Spleen (tissue), 11 donors: ENCODE data around the gene PPP2R5C. TPM values are rescaled to one million over a fixed set of nuclear protein-coding genes. Genes with fewer than 3 reads are reported as not detected.
A peak's percentile ranks its signal among the peaks of the same experiment; 100 is the strongest.

ENCODE experiments used
- DNase-seq: peaks from one replicate; pipeline ENCODE4 v3.0.0-alpha.2; 2020
- H3K27ac ChIP-seq, 8 donors: fragments of 200-600 bp; sonication (generic) in 7 of 8; 1 replicate in 4 of 8; 2 replicates in 4 of 8; pipeline versions ENCODE4 v1.5.0 to v1.8.0; 2016 to 2021; ENCODE audit warnings: inconsistent platforms in 4 of 8, mild to moderate bottlenecking in 4 of 8, moderate library complexity in 1 of 8
- H3K27me3 ChIP-seq, 7 donors: fragments of 200-600 bp; sonication (generic) in 6 of 7; replicated peaks in 1 of 7; 1 replicate in 4 of 7; 2 replicates in 3 of 7; pipeline versions ENCODE4 v1.5.0 to v1.8.0; 2016 to 2021; ENCODE audit warnings: inconsistent platforms in 3 of 7, mild to moderate bottlenecking in 1 of 7
- H3K36me3 ChIP-seq, 6 donors: fragments of 200-600 bp; sonication (generic) in 5 of 6; 1 replicate in 4 of 6; 2 replicates in 2 of 6; pipeline versions ENCODE4 v1.5.0 to v1.8.0; 2016 to 2021; ENCODE audit warnings: inconsistent platforms in 2 of 6
- H3K4me1 ChIP-seq, 6 donors: fragments of 200-600 bp; sonication (generic) in 5 of 6; 1 replicate in 3 of 6; 2 replicates in 3 of 6; pipeline versions ENCODE4 v1.5.0 to v1.8.0; 2016 to 2021; ENCODE audit warnings: inconsistent platforms in 3 of 6
- H3K4me3 ChIP-seq, 8 donors: fragments of 200-600 bp; sonication (generic) in 7 of 8; 1 replicate in 4 of 8; 2 replicates in 4 of 8; pipeline versions ENCODE4 v1.5.0 to v1.8.0; 2016 to 2021; ENCODE audit warnings: inconsistent platforms in 4 of 8, mild to moderate bottlenecking in 4 of 8, moderate library complexity in 2 of 8
- H3K9me3 ChIP-seq, 8 donors: fragments of 200-600 bp; sonication (generic) in 7 of 8; 1 replicate in 4 of 8; 2 replicates in 4 of 8; pipeline versions ENCODE4 v1.5.0 to v1.8.0; 2016 to 2021; ENCODE audit warnings: inconsistent platforms in 4 of 8
- CTCF ChIP-seq, 11 experiments: fragments of 200-600 bp in 7 of 11; fragments of 450-650 bp in 4 of 11; sonication (generic) in 4 of 11; IDR thresholded peaks in 8 of 11; conservative IDR thresholded peaks in 3 of 11; 1 replicate in 7 of 11; 2 replicates in 4 of 11; pipeline versions ENCODE4 v1.4.0 to v1.8.0; 2016 to 2021; ENCODE audit warnings: antibody characterized with exemption in 11 of 11, inconsistent platforms in 4 of 11, mild to moderate bottlenecking in 1 of 11
- POLR2A ChIP-seq, 3 donors: fragments of 450-650 bp; IDR thresholded peaks; one replicate each; pipeline ENCODE4 v1.5.1; 2017; ENCODE audit warnings: antibody characterized with exemption in 3 of 3, mild to moderate bottlenecking in 1 of 3
- POLR2AphosphoS5 ChIP-seq, 3 donors: sonication (generic); formaldehyde crosslinking; IDR thresholded peaks; one replicate each; pipeline ENCODE4 v1.5.1; 2017; ENCODE audit warnings: antibody characterized with exemption in 3 of 3
- WGBS, 5 donors: extraction: QIAGEN DNeasy Blood & Tissue Kit in 3 of 5; methylation state at CpG; one replicate each; pipeline versions ENCODE4 v1.1.5 to v1.1.7; 2013 to 2018; 5-methylcytosine and 5-hydroxymethylcytosine counted together
- intact Hi-C: fragments of 100-400 bp; cut with DNase I; formaldehyde crosslinking; loops from one replicate; pipeline ENCODE4 v1.15.0; 2023; ENCODE audit warnings: low total_unique reads
- polyA plus RNA-seq, 3 donors: library from polyadenylated mRNA; stranded (reverse); fragments of 200-250 nt; gene quantifications; one replicate each; pipeline ENCODE4 v1.2.1, GENCODE V29; 2013
- total RNA-seq, 7 donors: library from RNA; depleted of rRNA in 3 of 7; stranded (reverse); fragments of >200 nt in 3 of 7; fragmentation: NEBNext Ultra II Directional in 4 of 7; extraction: Animal tissue kit (Norgen Biotek cat#: 25700) in 4 of 7; gene quantifications; one replicate each; pipeline versions ENCODE4 v1.1.0 to v1.2.1, GENCODE V29; 2016 to 2021
- donor health status: healthy with polysubstance abuse.
- donor health status: DM: no; HTN: no; CAD: no; lungs with moderate emphysema.
- donor health status: DM: no; HTN: no; CAD: no.
- donor health status: Bipolar disorder and iron deficiency.
- donor health status: healthy.
- donor health status: DM: no; HTN: no; CAD: no.
- donor health status: DM: yes; HTN: yes; CAD: no.

PPP2R5C gene
- total and polyA plus RNA-seq, 10 donors, result 80.8 to 322 (median 198) TPM

- intact Hi-C loops, result loop anchor here (5.0 to 10.0 kb wide), 2 partner anchors 65 to 177 kb away; no protein-coding TSS in a partner anchor
- Histone ChIP-seq H3K27me3 (no peaks in the 10 kb centered on the region), H3K27ac (peak overlapping the region in 1 of 8 donors; percentile 12), H3K4me1 (peaks cover 0 to 49% (median 19%) of the 10 kb centered on the region in 6 donors), H3K36me3 (peaks cover 0 to 34% (median 9%) of the 10 kb centered on the region in 6 donors), H3K4me3 (no peak overlapping the region), H3K9me3 (no peaks in the 10 kb centered on the region)
- no peak for TF ChIP-seq POLR2AphosphoS5 (IDR thresholded peaks at IDR 0.05)
- TF ChIP-seq CTCF (IDR thresholded peaks at IDR 0.05 in 8 of 11, conservative IDR thresholded peaks at IDR 0.05 in 3 of 11), result no peak
- DNase-seq, result no peak
- WGBS, 5 donors, result 89 to 94% (median 90%) methylated on average over 3 of the region's 3 CpGs
Measured at GRCh38 chr14:101770183-101770582, 8.7 kb downstream of the PPP2R5C start.

- 84 to 90% (median 86%) methylated on average over 7 to 8 of the region's 8 CpGs for WGBS, 5 donors
- intact Hi-C loops, result loop anchor here (5.0 to 10.0 kb wide), 2 partner anchors 62 to 175 kb away; no protein-coding TSS in a partner anchor
Measured at GRCh38 chr14:101772770-101773169, 11.3 kb downstream of the PPP2R5C start.

GRCh38 chr14:101773378-101773777, 11.9 kb downstream of the PPP2R5C start:
- no peak for TF ChIP-seq POLR2AphosphoS5 (IDR thresholded peaks at IDR 0.05)
- TF ChIP-seq CTCF (IDR thresholded peaks at IDR 0.05 in 8 of 11, conservative IDR thresholded peaks at IDR 0.05 in 3 of 11), result no peak
- TF ChIP-seq POLR2A (IDR thresholded peaks at IDR 0.05), result no peak
- Histone ChIP-seq H3K4me3 (no peak overlapping the region), H3K27me3 (no peaks in the 10 kb centered on the region), H3K9me3 (no peaks in the 10 kb centered on the region), H3K4me1 (peaks cover 0 to 74% (median 39%) of the 10 kb centered on the region in 6 donors), H3K27ac (no peak overlapping the region), H3K36me3 (peaks cover 0 to 8% (median 0%) of the 10 kb centered on the region in 6 donors)
- WGBS, 5 donors, result 67 to 82% (median 74%) methylated on average over 2 of the region's 2 CpGs
- intact Hi-C loops, result loop anchor here (5.0 to 10.0 kb wide), 2 partner anchors 61 to 174 kb away; no protein-coding TSS in a partner anchor
- DNase-seq, result no peak

More at GRCh38 chr14:101772770-101773169, 11.3 kb downstream of the PPP2R5C start:
- H3K4me1 ChIP-seq, result peaks cover 0 to 74% (median 39%) of the 10 kb centered on the region in 6 donors
- TF ChIP-seq POLR2AphosphoS5 (IDR thresholded peaks at IDR 0.05), result no peak
- no peak for TF ChIP-seq CTCF (IDR thresholded peaks at IDR 0.05 in 8 of 11, conservative IDR thresholded peaks at IDR 0.05 in 3 of 11)
- TF ChIP-seq POLR2A (IDR thresholded peaks at IDR 0.05), result no peak
- no peaks in the 10 kb centered on the region for H3K27me3 ChIP-seq
- peaks cover 0 to 9% (median 0%) of the 10 kb centered on the region in 6 donors for H3K36me3 ChIP-seq
- H3K4me3 ChIP-seq, result no peak overlapping the region
- H3K27ac ChIP-seq, result no peak overlapping the region
- H3K9me3 ChIP-seq, result no peaks in the 10 kb centered on the region
- DNase-seq, result no peak

- peak overlapping the region in 4 of 8 donors; percentile 30 to 62 (median 53) for H3K27ac ChIP-seq
- H3K36me3 ChIP-seq, result peaks cover 0 to 8% (median 0%) of the 10 kb centered on the region in 6 donors
- H3K9me3 ChIP-seq, result no peaks in the 10 kb centered on the region
- TF ChIP-seq POLR2AphosphoS5 (IDR thresholded peaks at IDR 0.05) (peak in 2 of 3 donors; percentile 27 to 36), POLR2A (IDR thresholded peaks at IDR 0.05) (no peak)
- 55 to 83% (median 65%) methylated on average over 7 of the region's 7 CpGs for WGBS, 5 donors
- no peaks in the 10 kb centered on the region for H3K27me3 ChIP-seq
- DNase-seq, result no peak
- no peak overlapping the region for H3K4me3 ChIP-seq
- intact Hi-C loops, result loop anchor here (5.0 to 10.0 kb wide), 2 partner anchors 61 to 173 kb away; no protein-coding TSS in a partner anchor
- H3K4me1 ChIP-seq, result peaks cover 0 to 76% (median 41%) of the 10 kb centered on the region in 6 donors
Measured at GRCh38 chr14:101774006-101774795, 12.7 kb downstream of the PPP2R5C start.
